Measurements from ENCODE around the gene RAB37. TPM values are rescaled to one million over a fixed set of nuclear protein-coding genes. Genes with fewer than 3 reads are reported as not detected.

Gene RAB37
- total RNA-seq, 4 donors from 2014 or later = 0.24 to 3.7 (median 0.43) TPM

GRCh38 chr17:74777901-74778515 lies 41.0 kb downstream of the RAB37 start:
- TF ChIP-seq POLR2A (IDR thresholded peaks at IDR 0.05) (no peak), CTCF (IDR thresholded peaks at IDR 0.05 in 4 of 5, conservative IDR thresholded peaks at IDR 0.05 in 1 of 5) (no peak)

GRCh38 chr17:74778960-74779359 lies 41.9 kb downstream of the RAB37 start:
- peaks cover 17 to 23% of the 10 kb centered on the region in 2 donors for H3K4me1 ChIP-seq
- in situ Hi-C loops (cut with MboI; ENCODE audit: low sequenced_read_pairs in 4 of 4) = no loop called here
- TF ChIP-seq POLR2A (IDR thresholded peaks at IDR 0.05) (no peak), CTCF (IDR thresholded peaks at IDR 0.05 in 4 of 5, conservative IDR thresholded peaks at IDR 0.05 in 1 of 5) (no peak)

More at GRCh38 chr17:74777901-74778515, 41.0 kb downstream of the RAB37 start:
- DNase-seq (no peak), ATAC-seq (no peak)
- H3K27ac ChIP-seq = no peak overlapping the region
- peaks cover 17 to 23% of the 10 kb centered on the region in 2 donors for H3K4me1 ChIP-seq
- in situ Hi-C loops (cut with MboI; ENCODE audit: low sequenced_read_pairs in 4 of 4) = no loop called here
- no peaks in the 10 kb centered on the region for H3K9me3 ChIP-seq
- H3K4me3 ChIP-seq = no peak overlapping the region
- H3K36me3 ChIP-seq = peaks cover 0 to 6% of the 10 kb centered on the region in 2 donors
- H3K27me3 ChIP-seq = no peaks in the 10 kb centered on the region
- intact Hi-C loops (cut with DNase I; ENCODE audit: low total_unique reads) = loop anchor here (10.0 kb wide), 2 partner anchors 393 to 563 kb away; partner anchors contain the start of gene TTYH2

GRCh38 chr17:74779501-74779900 lies 42.4 kb downstream of the RAB37 start:
- H3K27ac ChIP-seq = no peak overlapping the region
- TF ChIP-seq CTCF (IDR thresholded peaks at IDR 0.05 in 4 of 5, conservative IDR thresholded peaks at IDR 0.05 in 1 of 5) = no peak
- no peak for TF ChIP-seq POLR2A (IDR thresholded peaks at IDR 0.05)
- no peaks in the 10 kb centered on the region for H3K27me3 ChIP-seq
- in situ Hi-C loops (cut with MboI; ENCODE audit: low sequenced_read_pairs in 4 of 4) = no loop called here
- intact Hi-C loops (cut with DNase I; ENCODE audit: low total_unique reads) = loop anchor here (10.0 kb wide), 2 partner anchors 395 to 565 kb away; partner anchors contain the start of gene TTYH2
- peaks cover 17 to 23% of the 10 kb centered on the region in 2 donors for H3K4me1 ChIP-seq
- H3K4me3 ChIP-seq = no peak overlapping the region
- H3K9me3 ChIP-seq = no peaks in the 10 kb centered on the region
- H3K36me3 ChIP-seq = no peaks in the 10 kb centered on the region
- DNase-seq (no peak), ATAC-seq (no peak)

More at GRCh38 chr17:74778960-74779359, 41.9 kb downstream of the RAB37 start:
- Histone ChIP-seq H3K9me3 (no peaks in the 10 kb centered on the region), H3K36me3 (no peaks in the 10 kb centered on the region), H3K27me3 (no peaks in the 10 kb centered on the region), H3K27ac (no peak overlapping the region), H3K4me3 (no peak overlapping the region)
- intact Hi-C loops (cut with DNase I; ENCODE audit: low total_unique reads) = loop anchor here (10.0 kb wide), 2 partner anchors 394 to 564 kb away; partner anchors contain the start of gene TTYH2
- ATAC-seq (no peak), DNase-seq (no peak)

GRCh38 chr17:74779948-74780400 lies 42.9 kb downstream of the RAB37 start:
- DNase-seq (peak; percentile 29 to 49), ATAC-seq (no peak)
- Histone ChIP-seq H3K27me3 (no peaks in the 10 kb centered on the region), H3K4me3 (no peak overlapping the region), H3K36me3 (no peaks in the 10 kb centered on the region), H3K27ac (no peak overlapping the region), H3K4me1 (peaks cover 15 to 20% of the 10 kb centered on the region in 2 donors), H3K9me3 (no peaks in the 10 kb centered on the region)
- in situ Hi-C loops (cut with MboI; ENCODE audit: low sequenced_read_pairs in 4 of 4) = no loop called here
- TF ChIP-seq CTCF (IDR thresholded peaks at IDR 0.05 in 4 of 5, conservative IDR thresholded peaks at IDR 0.05 in 1 of 5) = no peak
- TF ChIP-seq POLR2A (IDR thresholded peaks at IDR 0.05) = peak in 1 of 2 donors; percentile 17
- intact Hi-C loops (cut with DNase I; ENCODE audit: low total_unique reads) = loop anchor here (10.0 kb wide), 2 partner anchors 395 to 565 kb away; partner anchors contain the start of gene TTYH2

Measured in gastrocnemius medialis (tissue), 4 donors.